Non-pigmented ciliary epithelial cell (primary cell): ENCODE measurements around the gene COG4.
"Not testable (repeated sequence)": the region's sequence is repeated elsewhere in the genome, so short reads cannot be mapped to it uniquely, and the experiment has no call there.

Experiments used
- DNase-seq: peaks from one replicate; pipeline ENCODE4 v3.0.0-alpha.2; 2010; ENCODE audit warnings: low read depth

COG4 gene

DNA sequence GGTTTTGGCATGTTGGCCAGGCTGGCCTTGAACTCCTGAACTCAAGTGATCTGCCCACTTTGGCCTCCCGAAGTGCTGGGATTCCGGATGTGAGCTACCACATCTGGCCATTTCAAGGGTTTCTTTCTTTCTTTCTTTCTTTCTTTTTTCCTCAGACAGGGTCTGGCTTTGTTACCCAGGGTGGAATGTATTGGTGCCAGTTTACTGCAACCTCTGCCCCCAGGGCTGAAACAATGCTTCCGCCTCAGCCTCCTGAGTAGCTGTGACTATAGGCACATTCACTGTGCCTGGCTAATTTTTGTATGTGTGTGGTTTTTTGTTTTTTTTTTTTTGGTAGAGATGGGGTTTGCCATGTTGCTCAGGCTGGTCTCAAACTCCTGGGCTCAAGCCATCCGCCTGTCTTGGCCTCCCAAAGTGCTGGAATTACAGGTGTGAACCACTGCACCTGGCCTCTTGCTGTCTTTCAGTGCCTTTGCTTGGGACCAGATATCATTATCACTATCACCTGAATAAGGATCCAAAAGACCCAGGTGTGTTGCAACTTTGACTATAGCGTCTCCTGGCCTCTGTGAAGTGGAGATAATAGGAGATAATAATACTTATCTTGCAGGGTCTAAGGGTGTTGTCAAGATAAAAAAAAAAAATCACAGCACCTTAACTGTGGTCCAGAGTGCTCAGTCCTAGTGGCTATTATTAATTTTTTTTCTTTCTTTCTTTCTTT is 65.7 kb downstream of the COG4 start:
- no peak for DNase-seq

DNA sequence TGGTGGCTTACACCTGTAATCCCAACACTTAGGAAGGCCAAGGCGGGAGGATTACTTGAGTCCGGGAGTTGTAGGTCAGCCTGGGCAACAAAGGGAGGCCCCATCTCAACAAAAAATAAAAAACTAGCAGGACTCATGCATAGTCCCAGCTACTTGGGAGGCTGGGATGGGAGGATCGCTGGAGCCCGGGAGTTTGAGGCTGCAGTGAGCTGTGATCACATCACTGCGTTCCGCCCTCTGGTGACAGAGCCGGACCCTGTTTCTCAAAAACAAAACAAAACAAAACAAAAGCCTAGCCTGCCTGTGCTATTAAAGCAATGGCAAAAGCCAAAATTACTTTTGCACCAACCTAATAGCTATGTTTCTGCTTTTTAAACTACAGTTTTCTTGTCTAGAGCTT is 67.4 kb downstream of the COG4 start:
- no peak for DNase-seq

DNA sequence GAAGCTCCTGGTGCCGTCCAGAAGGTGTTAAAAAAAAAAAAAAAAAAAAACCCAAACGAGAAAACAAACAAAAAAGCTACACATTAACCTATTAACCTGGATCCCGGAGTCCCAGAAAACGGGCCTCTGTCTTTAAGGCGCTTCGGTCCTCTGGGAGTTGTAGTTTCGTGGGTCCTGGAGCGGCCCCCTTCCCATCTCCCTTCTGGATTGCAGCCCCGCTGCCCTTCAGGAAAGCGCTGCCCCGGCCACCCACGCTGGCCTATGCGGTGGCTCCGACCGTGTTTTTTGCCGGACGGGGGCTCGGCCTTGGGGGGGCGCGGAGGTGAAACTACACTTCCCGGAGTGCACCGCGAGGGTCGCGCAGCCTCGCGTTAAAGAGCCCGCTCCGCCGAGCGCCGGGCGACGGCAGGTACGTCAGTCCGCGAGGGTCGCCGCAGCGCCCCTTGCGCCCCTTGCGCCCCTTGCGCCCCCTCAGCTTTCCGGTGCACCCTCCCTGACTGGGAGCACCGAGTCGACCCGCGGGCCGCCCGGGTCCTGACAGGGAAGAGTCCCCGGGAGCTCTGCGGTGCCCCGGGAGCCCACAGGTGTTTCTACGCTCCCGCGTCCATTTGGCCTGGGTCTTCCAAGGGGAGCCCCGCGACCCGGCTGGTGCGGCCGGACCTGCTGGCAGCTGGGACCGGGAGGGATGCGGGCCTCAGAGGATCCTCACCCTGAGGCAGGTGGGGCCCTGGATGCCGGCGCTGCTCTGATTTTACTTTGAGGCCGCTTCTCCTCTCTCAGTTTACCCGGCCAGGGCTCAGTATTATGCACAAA is 68.9 kb downstream of the COG4 start, which contains the start of gene FCSK:
Gene FCSK (plus strand): TSS at position 374 of the 813 bp plus-strand sequence. CDS start 8,596 bp downstream, outside the sequence.
- DNase-seq, result no peak

DNA sequence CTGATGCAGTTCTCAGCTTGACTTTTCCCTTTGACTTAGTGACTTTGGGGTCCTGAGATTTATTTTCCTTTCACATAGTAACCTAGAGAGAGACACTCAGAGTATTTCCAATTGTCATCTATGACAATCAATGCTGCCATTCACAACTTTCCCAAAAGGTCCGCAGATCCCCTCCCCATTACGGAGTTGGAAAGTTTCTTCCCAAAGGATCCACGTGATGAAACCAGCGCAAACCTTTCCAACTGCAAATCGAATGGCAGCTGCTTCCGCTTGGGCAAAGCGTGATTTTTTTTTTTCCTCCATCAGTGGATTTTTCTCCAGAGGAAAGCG is 69.5 kb downstream of the COG4 start:
- DNase-seq, result no peak

DNA sequence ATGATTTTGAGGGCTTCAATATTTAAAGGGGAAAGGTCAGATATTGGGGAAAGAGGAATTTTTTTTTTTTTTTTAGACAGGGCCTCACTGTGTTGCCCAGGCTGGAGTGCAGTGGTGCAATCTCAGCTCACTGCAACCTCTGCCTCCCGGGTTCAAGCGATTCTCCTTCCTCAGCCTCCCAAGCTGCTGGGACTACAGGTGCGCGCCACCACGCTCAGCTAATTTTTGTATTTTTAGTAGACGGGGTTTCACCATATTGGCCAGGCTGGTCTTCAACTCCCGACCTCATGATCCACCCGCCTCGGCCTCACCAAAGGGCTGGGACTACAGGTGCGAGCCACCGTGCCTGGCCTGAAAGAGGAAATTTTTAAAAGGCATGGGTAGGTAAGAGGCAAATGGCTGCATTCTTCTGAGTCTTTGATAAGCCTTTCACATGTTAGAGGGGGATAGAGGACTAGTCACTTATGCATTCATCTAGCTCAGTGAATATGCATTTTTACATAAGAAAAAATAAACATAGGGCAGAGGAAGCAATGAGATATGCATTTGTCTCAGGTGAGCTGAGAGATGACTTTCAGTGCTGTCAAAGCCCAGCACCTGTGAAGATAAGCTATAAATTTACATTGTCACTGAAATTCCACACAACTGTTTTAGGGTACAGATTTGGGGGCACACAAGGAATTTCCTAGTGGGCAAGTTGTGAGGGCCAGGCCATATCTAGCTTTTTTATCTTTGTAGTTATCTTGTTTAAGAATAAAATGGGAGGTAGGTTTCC is 70.0 kb downstream of the COG4 start:
- DNase-seq, result no peak

DNA sequence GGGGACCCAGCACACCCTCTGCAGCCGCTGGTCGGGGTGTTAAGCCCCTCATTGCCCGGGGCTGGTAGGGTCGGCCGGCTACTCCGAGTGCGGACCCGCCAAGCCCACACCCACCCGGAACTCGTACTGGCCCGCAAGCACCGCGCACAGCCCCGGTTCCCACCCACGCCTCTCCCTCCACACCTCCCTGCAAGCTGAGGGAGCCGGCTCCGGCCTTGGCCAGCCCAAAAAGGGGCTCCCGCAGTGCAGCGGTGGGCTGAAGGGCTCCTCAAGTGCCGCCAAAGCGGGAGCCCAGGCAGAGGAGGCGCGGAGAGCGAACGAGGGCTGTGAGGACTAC is 72.4 kb downstream of the COG4 start:
- not testable (repeated sequence) for DNase-seq

DNA sequence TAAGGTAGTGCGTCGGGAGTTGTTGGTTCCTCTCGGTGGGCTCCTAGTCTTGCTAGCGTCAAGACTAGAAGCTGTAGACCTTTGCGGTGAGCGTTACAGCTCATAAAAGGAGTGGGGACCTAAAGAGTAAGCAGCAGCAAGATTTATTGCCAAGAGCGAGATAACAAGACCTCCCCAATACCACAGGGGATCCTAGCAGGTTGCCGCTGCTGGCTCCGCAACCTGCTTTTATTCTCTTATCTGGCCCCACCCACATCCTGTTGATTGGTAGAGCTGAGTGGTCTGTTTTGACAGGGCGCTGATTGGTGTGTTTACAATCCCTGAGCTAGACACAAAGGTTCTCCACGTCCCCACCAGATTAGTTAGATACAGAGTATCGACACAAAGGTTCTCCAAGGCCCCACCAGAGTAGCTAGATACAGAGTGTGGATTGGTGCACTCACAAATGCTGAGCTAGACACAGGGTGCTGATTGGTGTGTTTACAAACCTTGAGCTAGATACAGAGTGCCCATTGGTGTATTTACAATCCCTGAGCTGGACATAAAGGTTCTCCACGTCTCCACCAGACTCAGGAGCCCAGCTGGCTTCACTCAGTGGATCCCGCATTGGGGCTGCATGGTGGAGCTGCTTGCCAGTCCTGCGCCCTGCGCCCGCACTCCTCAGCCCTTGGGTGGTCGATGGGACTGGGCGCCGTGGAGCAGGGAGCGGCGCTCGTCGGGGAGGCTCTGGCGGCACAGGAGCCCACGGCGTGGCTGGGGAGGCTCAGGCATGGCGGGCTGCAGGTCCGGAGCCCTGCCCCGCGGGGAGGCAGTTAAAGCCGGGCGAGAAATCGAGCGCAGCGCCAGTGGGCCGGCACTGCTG is 73.0 kb downstream of the COG4 start:
- DNase-seq, result not testable (repeated sequence)

DNA sequence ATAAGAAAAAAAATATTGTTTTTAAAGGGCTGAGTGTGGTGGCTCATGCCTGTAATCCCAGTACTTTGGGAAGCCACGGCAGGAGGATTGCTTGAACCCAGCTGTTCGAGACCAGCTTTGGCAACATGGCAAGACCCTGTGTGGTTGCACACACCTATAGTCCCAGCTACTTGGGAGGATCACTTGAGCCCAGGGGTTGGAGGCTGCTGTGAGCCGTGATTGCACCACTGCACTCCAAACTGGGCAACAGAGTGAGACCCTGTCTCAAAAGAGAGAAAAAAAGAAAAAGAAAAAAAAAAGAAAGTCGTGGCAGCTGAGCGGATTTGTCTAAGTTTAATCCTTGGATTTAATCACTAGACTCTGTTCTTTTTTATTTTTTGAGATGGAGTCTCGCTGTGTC is 75.3 kb downstream of the COG4 start:
- DNase-seq, result no peak

DNA sequence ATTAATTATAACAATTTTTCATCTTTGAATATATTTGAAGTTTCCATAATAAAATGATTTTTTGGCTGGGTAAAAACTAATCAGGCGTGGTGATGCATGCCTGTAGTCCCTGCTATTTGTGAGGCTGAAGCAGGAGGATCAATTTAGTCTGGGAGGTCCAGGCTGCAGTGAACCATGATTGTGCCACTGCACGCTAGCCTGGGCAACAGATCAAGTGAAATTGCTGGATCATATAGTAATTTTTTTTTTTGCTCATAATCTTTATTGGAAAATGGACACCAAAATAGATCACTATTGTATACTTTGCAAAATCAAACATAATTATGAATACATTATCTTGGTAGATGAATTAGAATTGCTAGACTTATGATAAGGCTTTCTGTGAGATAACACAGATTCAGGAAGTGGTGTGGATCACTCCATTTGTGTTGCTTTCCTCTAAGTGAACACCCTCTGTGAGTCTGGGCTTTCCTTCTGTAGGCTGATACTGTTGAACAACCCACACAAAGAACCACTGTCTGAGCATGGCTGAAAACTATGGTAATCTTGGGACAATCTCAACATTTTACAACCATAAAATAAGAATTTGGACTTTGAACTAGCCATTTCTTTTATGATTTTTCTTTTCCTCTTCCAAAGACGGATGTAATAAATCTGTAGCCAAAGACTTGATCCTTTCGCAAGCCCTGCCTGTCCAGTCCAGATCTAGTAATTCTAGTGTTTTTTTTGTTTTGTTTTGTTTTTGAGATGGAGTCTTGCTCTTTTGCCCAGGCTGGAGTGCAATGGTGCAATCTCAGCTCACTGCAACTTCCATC is 78.9 kb downstream of the COG4 start:
- DNase-seq, result no peak

DNA sequence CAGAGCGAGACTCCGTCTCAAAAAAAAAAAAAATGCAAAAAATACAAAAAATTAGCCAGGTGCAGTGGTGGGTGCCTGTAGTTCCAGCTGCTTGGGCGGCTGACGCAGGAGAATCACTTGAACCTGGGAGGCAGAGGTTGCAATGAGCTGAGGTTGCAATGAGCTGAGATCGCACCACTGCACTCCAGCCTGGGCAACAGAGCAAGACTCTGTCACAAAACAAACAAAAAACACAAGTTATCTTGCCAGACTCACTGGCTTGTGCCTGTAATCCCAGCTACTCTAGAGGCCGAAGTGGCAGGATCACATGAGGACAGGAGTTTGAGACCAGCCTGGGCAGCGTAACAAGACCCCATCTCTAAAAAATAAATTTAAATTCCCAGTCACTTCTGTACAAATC is 81.0 kb downstream of the COG4 start:
- DNase-seq, result no peak

DNA sequence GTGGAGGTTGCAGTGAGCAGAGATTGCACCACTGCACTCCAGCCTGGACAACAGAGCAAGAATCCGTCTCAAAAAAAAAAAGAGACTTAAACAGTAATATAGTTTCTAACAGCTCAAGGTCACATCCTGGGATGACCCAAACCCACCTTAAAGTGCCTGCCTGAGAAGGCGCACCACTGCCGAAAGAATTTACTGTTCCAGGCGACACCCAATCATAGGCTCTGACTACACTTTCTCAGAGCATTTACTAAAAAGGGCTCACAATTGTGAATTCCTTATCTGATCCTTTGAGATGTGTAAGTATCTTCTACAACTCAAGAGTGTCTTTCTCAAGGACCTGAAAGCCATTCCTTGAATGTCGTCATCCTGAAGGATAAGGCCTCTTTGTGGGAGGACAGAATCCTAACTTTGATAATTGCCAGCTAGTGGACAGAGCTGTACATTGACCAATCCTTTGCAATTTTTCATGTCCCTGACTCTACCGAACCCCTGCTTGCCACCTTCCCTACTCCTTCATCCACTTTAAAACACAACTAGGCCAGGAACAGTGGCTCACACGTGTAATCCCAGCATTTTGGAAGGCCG is 81.9 kb downstream of the COG4 start:
- no peak for DNase-seq

DNA sequence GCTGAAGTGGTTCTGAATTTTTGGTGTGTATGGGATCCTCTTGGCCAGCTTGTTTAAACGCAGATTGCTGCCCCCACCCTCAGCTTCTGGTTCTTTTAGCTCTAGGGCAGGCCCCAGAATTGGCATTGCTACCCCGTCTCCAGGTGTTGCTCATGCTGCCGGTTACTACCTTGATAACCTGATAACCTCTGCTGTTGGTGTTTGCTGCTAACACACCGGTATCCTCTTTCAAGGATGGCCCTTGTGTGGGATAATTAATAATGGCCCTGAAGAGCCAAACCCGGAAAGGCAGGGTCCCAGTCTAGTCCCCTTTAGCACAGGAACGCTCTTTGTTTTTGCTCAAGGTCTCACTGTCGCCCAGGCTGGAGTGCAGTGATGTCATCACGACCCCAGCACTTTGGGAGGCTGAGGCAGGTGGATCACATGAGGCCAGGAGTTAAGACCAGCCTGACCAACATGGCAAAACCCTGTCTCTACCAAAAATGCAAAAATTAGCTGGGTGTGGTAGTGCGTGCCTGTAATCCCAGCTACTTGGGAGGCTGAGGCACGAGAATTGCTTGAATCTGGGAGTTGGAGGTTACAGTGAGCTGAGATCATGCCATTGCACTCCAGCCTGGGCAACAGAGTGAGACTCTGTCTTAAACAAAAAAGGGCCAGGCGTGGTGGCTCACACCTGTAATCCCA is 83.2 kb downstream of the COG4 start:
- DNase-seq, result no peak

DNA sequence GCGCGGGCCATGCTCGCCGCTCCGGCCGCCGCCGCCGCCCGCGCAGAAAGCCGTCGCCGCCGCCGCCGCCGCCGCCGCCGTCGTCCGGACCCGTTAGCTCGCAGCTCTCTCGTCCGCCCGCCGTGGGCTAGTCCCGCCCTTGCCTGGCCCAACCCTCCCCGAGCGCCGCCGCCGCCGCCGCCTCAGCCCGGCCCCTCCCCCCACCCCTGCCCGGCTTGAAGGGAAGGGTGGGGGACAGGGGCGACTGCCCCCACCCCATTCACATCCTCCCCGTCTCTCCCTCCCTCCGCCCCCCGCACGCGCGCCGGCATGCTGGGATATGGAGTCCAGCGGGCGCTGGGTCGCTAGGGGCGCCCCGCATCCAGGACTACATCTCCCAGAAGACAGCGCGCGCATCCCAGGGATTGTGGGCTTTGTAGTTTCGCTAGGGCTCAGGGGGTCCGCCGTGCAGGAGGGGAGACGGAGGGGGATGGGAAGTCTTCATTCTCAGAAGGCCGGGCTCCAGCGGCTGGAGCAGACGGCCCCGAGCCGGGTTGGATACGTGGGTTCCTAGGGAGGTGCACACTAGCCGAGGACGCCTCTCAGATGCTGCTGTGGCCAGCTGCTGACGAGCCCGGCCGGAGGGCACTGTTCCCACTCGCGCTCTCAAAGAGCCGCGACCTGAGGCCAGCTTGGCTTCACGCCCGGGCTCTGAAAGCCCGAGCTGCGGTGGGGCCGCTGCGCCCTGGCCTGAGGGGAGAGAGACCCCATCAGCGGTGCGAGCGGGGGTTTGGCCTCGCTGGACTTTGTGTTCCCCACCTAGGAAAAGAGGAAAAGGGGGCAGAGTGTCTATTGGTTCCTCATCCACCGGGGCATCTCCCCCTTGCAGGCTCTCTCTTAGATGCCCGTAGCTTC is 84.1 kb downstream of the COG4 start, which contains the start of gene ST3GAL2:
Gene ST3GAL2 (minus strand): TSS at position 132 of the 894 bp plus-strand sequence. CDS start 40,570 bp downstream, outside the sequence.
- peak; percentile 62 for DNase-seq

DNA sequence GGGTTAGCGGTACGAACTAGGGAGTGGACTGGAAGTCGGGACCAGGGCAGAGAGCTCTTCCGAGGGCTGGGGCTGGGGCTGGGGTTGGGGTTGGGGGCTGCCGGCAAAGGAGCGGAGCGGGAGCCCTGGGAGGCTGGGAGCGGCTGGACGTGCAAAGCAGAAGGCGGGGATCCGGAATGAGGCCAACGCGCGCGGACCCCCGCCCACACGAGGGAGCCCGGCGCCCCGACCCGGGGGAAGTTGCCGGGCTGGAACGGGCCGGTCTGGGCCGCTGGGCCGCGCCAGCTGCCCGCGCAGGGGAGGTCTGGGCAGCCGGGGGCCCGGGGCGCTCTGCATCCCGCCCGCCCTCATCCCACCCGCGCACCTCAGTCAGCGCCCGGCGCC is 84.8 kb downstream of the COG4 start:
- no peak for DNase-seq

DNA sequence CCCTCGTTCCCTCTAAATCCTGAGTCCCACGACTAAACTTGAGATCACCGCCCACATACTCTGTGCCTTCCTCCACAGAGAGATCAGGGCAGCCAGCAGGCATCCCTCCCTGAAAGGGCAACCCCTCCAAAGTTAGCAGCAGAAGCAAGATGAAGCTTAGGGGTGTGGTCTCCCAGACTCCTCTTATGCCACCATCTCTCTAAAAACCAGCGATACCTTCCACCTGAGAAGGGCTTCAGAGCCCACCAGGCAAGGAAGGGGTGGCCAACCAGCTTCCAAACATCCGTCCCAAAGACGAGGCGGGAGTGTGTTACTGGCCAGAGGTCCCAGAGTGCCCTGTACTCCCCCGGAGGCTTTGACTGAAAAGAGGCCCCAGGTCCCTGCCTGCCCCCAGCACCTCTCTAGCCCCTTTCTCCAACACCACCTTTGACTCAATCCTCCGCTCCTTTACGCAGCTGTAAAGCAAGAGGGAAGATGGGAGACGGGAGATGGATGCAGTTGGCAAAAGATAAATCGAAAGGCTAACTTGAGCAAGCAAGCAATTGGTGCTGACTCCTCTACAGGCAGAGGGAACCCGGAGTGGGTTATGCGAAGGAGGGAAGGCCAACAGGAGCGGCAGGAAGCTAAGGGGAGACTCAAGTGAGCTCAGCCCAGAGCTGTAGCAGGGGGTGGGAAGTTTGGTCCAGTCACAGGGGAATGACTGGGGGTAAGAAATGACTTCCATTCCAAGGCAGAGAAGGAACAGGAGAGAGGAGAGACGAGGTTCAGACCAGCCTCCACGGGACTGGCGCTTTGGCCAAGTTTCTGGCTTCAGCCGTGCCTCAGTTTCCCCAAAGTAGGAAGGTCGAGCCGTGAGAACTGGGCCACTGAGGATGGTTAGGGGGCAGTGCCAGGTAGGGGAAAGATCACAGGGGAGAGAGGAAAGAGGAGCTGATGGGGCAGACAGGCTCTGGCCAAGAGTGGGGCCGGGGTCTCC is 85.5 kb downstream of the COG4 start:
- no peak for DNase-seq

DNA sequence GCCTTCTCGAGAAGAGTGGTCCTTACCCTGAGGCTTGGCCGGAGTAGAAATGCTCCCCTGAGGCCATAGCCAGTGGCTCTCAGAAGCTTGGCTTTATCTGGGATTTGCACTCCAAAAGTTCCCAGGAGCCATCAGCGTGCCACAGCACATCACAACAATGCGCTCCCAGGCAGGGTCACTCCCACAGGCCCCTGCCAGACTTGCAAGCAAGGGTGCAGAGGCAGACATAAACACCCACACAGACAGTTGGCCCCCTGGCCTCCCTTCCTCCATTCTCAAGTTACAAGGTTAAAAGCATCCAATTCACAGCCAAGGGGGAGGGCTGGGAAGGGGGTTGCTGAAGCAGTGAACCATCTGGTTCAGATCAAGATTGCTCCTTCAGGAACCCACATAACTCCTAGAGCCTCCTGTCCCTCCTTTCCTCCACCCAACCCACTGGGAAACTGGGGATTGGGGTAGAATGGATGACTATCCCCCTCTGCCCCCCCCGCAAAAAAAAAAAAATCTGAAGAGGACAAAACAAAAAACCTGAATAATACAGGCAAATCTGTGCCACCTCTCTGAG is 86.3 kb downstream of the COG4 start:
- DNase-seq, result peak; percentile 75

DNA sequence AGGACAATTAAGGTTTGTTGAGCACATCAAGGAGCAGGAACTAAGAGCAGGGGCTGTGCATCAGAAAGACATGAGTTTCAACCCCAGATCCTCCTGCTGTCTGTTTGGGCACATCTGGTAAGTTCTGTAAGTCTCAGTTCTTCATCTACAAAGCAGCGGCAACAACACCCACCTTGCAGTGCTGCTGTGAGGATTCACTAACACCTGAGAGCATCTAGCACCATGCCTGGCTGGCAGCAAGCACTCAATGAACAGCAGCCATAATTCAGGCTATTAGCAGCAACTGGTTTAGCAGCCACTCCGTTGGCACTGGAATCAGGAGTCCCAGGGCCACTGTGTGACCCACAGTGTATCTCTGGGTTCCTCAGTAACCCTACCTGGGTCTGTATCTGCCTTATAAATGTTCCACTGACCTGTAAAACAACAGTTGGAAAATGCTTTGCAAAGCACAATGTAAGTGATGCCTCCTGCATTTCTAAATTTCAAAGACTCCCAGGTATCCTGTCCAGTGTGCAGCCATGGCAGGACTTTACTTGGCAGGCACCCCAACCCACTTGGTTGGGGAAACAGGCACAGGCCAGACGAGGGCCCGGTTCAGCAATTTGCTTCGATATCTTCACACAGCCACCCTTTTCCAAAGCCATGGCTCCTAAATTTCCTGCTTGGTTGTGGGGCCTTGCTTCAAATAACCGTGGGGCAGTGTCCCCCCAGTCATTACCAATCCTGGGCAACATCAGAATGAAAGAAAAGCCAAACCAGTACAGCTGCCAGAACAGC is 88.7 kb downstream of the COG4 start:
- DNase-seq, result no peak
